ENCODE measurements around the gene ULK4.
"Not testable (repeated sequence)": the region's sequence is repeated elsewhere in the genome, so short reads cannot be mapped to it uniquely, and the experiment has no call there.

Gene ULK4

GRCh38 chr3:41469083-41469482 is 492.8 kb downstream of the ULK4 start:
- POLR2A ChIA-PET: no interaction called here
- DNase-seq (ENCODE audit: extremely low spot score): no peak
- no peak for TF ChIP-seq ELF4 (IDR thresholded peaks at IDR 0.05)
- CTCF ChIA-PET: interaction anchor here (0.7 kb wide), 1 partner anchor 73 kb away, joined by 3 read pairs; no protein-coding TSS in a partner anchor

GRCh38 chr3:41467481-41467880 is 494.4 kb downstream of the ULK4 start:
- TF ChIP-seq L3MBTL2 (conservative IDR thresholded peaks at IDR 0.05): no peak
- TF ChIP-seq CTBP1 (IDR thresholded peaks at IDR 0.05; ENCODE audit: borderline replicate concordance): no peak
- ChIA-PET POLR2A (no interaction called here), CTCF (no interaction called here)
- no peak for DNase-seq (ENCODE audit: extremely low spot score)

DNA sequence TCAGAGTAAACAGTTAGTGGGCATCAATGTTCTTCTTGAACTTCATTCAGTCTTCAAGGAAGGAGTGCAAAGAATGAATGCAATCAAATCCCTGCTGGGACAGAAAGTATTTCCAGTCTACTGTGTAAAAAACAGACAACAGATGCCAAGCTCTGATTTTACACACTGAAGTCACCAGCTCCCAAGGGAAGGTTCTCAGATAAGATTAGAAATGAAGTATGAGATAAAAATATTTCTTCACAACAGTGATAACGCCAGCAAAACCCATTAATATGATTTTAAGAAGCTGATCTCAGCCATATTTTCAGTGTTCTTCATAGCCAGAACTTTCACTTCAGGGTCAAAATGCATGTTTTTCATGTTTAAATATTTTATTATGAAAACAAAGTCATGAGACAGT is 497.0 kb downstream of the ULK4 start:
- CTCF ChIA-PET: no interaction called here
- POLR2A ChIA-PET: no interaction called here
- DNase-seq (ENCODE audit: extremely low spot score): no peak
- no peak for TF ChIP-seq FOXA1 (IDR thresholded peaks at IDR 0.05)
- TF ChIP-seq ZNF384 (IDR thresholded peaks at IDR 0.05): no peak
- TF ChIP-seq SUZ12 (IDR thresholded peaks at IDR 0.05): no peak
- no peak for TF ChIP-seq FOXM1 (IDR thresholded peaks at IDR 0.05; ENCODE audit: borderline replicate concordance)

- ChIA-PET CTCF (no interaction called here), POLR2A (no interaction called here)
- no peak for DNase-seq (ENCODE audit: extremely low spot score)
- TF ChIP-seq SP1 (IDR thresholded peaks at IDR 0.05) (no peak), L3MBTL2 (conservative IDR thresholded peaks at IDR 0.05) (no peak), CTBP1 (IDR thresholded peaks at IDR 0.05; ENCODE audit: borderline replicate concordance) (no peak), ELF4 (IDR thresholded peaks at IDR 0.05) (no peak), FOXA1 (IDR thresholded peaks at IDR 0.05) (no peak), ZNF384 (IDR thresholded peaks at IDR 0.05) (no peak), TARDBP (IDR thresholded peaks at IDR 0.05) (no peak), NFRKB (IDR thresholded peaks at IDR 0.05) (no peak), BHLHE40 (IDR thresholded peaks at IDR 0.05; ENCODE audit: borderline replicate concordance) (no peak), LEF1 (IDR thresholded peaks at IDR 0.05; ENCODE audit: borderline replicate concordance) (no peak)
Observed at GRCh38 chr3:41464401-41464800, 497.5 kb downstream of the ULK4 start.

DNA sequence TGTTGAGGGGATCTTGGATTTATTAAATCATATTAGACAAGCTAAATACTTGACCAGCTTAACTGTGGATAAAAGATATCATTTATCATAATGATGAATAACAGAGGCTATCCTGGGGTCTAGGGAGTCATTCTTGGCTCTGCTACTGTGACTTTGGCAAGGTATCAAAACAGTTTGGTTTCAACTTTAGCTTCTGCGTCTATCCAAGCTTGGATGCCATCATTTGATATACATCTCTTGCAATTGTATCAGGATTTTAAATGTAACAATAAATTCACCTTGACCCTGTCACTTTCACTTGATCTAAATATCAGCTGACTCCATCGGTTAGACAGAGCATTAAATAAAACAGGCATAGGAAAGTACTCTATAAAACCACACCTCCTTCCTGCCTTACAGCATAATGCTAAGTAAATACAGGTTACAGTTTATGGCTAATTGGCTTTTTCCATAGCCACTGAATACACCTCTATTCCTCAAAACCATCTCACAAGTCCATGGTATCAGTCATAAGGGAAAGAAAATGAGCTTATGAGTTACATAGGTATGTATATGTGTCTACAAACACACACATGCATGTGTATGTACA is 499.7 kb downstream of the ULK4 start:
- DNase-seq (ENCODE audit: extremely low spot score): no peak
- CTCF ChIA-PET: no interaction called here
- POLR2A ChIA-PET: no interaction called here
- TF ChIP-seq SP1 (IDR thresholded peaks at IDR 0.05) (no peak), ARNT (IDR thresholded peaks at IDR 0.05) (no peak), CTBP1 (IDR thresholded peaks at IDR 0.05; ENCODE audit: borderline replicate concordance) (no peak), FOXM1 (IDR thresholded peaks at IDR 0.05; ENCODE audit: borderline replicate concordance) (no peak), ELF4 (IDR thresholded peaks at IDR 0.05) (no peak), FOXA1 (IDR thresholded peaks at IDR 0.05) (no peak), NFRKB (IDR thresholded peaks at IDR 0.05) (no peak), SUZ12 (IDR thresholded peaks at IDR 0.05) (no peak), TARDBP (IDR thresholded peaks at IDR 0.05) (no peak)
- TF ChIP-seq, protein P1, sequence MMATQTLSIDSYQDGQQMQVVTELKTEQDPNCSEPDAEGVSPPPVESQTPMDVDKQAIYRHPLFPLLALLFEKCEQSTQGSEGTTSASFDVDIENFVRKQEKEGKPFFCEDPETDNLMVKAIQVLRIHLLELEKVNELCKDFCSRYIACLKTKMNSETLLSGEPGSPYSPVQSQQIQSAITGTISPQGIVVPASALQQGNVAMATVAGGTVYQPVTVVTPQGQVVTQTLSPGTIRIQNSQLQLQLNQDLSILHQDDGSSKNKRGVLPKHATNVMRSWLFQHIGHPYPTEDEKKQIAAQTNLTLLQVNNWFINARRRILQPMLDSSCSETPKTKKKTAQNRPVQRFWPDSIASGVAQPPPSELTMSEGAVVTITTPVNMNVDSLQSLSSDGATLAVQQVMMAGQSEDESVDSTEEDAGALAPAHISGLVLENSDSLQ (IDR thresholded peaks at IDR 0.05): no peak

DNA sequence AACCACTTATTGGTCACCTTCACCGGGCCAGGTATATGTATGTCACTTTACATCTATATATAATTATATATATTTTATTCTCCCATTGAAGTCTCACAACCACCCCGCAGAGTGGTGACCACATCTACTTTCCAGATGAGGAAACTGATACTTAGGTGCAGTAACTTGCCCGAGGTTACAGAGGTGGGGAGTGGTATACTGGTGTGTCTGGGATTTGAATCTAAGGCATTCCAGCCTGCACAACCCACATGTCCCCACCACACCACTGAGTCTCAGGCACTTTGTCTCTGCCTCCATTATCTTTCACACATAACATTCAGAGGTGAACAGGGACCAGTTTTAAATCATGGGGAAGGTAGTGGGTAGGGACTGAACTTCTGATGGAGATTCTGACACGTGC is 501.2 kb downstream of the ULK4 start:
- no peak for TF ChIP-seq TARDBP (IDR thresholded peaks at IDR 0.05)
- TF ChIP-seq ZNF384 (IDR thresholded peaks at IDR 0.05): no peak
- no peak for TF ChIP-seq FOXA1 (IDR thresholded peaks at IDR 0.05)
- no peak for TF ChIP-seq ELF4 (IDR thresholded peaks at IDR 0.05)
- no peak for TF ChIP-seq SUZ12 (IDR thresholded peaks at IDR 0.05)
- CTCF ChIA-PET: no interaction called here
- DNase-seq (ENCODE audit: extremely low spot score): no peak
- POLR2A ChIA-PET: no interaction called here

GRCh38 chr3:41457176-41457575 is 504.7 kb downstream of the ULK4 start:
- CTCF ChIA-PET: no interaction called here
- TF ChIP-seq, protein P1 (IDR thresholded peaks at IDR 0.05): no peak
- TF ChIP-seq ELF4 (IDR thresholded peaks at IDR 0.05) (no peak), ARNT (IDR thresholded peaks at IDR 0.05) (no peak), FOXK2 (IDR thresholded peaks at IDR 0.05) (no peak), LEF1 (IDR thresholded peaks at IDR 0.05; ENCODE audit: borderline replicate concordance) (no peak), SP1 (IDR thresholded peaks at IDR 0.05) (no peak), NFRKB (IDR thresholded peaks at IDR 0.05) (no peak)
- no peak for DNase-seq (ENCODE audit: extremely low spot score)
- POLR2A ChIA-PET: no interaction called here

DNA sequence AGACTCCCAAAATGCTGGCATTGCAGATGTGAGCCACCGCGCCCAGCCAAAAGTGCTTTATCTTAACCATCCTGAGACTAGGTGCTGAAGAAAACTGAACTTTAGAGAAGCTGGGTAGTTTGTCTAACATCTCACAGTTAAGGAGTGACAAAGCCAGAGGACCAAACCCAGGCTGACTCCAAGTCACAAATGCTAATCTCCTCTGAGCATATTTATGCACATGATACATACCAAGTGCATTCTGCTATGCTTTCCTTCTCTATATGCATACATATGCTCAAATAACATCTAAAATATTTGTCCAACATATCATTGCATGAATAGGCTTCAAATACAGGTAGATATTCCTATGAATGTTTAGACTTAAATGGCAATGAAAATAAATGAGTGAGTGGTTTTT is 505.7 kb downstream of the ULK4 start:
- POLR2A ChIA-PET: no interaction called here
- no peak for DNase-seq (ENCODE audit: extremely low spot score)
- TF ChIP-seq, protein P1 (IDR thresholded peaks at IDR 0.05): no peak
- TF ChIP-seq CTBP1 (IDR thresholded peaks at IDR 0.05; ENCODE audit: borderline replicate concordance) (no peak), ZNF384 (IDR thresholded peaks at IDR 0.05) (no peak), FOXK2 (IDR thresholded peaks at IDR 0.05) (no peak), TARDBP (IDR thresholded peaks at IDR 0.05) (no peak), ELF4 (IDR thresholded peaks at IDR 0.05) (no peak), BHLHE40 (IDR thresholded peaks at IDR 0.05; ENCODE audit: borderline replicate concordance) (no peak), HDGF (IDR thresholded peaks at IDR 0.05; ENCODE audit: borderline replicate concordance) (no peak), LEF1 (IDR thresholded peaks at IDR 0.05; ENCODE audit: borderline replicate concordance) (no peak), FOXM1 (IDR thresholded peaks at IDR 0.05; ENCODE audit: borderline replicate concordance) (no peak), ARNT (IDR thresholded peaks at IDR 0.05) (no peak), NFRKB (IDR thresholded peaks at IDR 0.05) (no peak), FOXA1 (IDR thresholded peaks at IDR 0.05) (no peak), SP1 (IDR thresholded peaks at IDR 0.05) (no peak), L3MBTL2 (conservative IDR thresholded peaks at IDR 0.05) (no peak), SUZ12 (IDR thresholded peaks at IDR 0.05) (no peak)
- CTCF ChIA-PET: no interaction called here

- CTCF ChIA-PET; POLR2A ChIA-PET; DNase-seq (ENCODE audit: extremely low spot score): not testable (repeated sequence)
Observed at GRCh38 chr3:41453618-41454017, 508.3 kb downstream of the ULK4 start.
